ENCODE data around the gene SLC17A6. TPM values are rescaled to one million over a fixed set of nuclear protein-coding genes. Genes with fewer than 3 reads are reported as not detected.

SLC17A6 gene
- total RNA-seq, 1 donor from 2014 or later: 2.7 TPM

DNA sequence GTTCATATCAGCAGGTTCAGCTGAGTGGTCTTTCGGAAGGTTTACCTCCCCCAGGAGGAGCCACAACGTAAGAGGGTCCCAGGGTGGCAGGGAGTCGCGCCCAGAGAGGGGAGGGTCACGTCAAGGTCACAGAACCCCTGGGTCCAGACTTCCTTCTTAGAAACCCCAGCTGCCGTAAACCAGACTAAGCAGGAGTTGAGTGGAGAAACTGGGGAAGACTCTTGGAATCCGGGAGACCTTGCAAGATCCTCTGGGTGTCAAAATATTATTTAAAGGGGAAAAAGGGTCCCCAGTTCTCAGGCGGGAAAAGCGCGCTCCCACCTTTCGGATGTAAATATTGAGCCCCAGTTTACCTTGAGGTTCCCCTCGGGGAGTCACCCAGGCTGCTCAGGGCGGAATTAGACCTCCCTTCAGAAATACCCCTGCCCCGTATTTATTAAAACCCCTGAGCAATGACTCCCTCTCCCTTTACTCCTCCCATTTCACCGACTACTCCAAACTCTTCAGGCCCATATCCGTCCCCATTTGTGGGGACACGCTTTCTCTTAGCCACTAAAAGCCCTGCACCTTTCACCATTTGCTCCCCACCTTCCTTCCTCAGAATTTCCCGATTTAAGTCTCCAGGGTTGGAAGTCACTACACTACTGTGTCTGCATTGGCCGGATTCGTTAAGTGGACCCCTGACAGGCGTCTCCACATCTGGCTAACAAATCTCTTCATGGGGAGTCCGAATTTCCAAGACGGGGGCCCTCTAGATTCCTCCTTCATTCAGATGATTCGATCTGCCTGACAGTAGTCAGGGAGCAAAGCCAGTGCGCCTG, 4.2 kb downstream of the SLC17A6 start:
- Mint-ChIP-seq H3K4me1 (ENCODE audit: unreplicated experiment) (peaks cover 4% of the 10 kb centered on the region), H3K9me3 (no peaks in the 10 kb centered on the region), H3K27me3 (peaks cover 85% of the 10 kb centered on the region), H3K27ac (no peak overlapping the region), H3K36me3 (peaks cover 3% of the 10 kb centered on the region), H3K4me3 (no peak overlapping the region)
- DNase-seq (ENCODE audit: extremely low spot score, unreplicated experiment): no peak
- no peak for TF ChIP-seq CTCF (conservative IDR thresholded peaks at IDR 0.05)

GRCh38 chr11:22343032-22343324, 4.8 kb downstream of the SLC17A6 start:
- TF ChIP-seq CTCF (conservative IDR thresholded peaks at IDR 0.05): no peak
- Mint-ChIP-seq H3K4me3 (peak overlapping the region; percentile 59), H3K4me1 (ENCODE audit: unreplicated experiment) (no peaks in the 10 kb centered on the region), H3K27ac (no peak overlapping the region), H3K9me3 (no peaks in the 10 kb centered on the region), H3K27me3 (peaks cover 83% of the 10 kb centered on the region), H3K36me3 (peaks cover 3% of the 10 kb centered on the region)
- DNase-seq (ENCODE audit: extremely low spot score, unreplicated experiment): no peak

DNA sequence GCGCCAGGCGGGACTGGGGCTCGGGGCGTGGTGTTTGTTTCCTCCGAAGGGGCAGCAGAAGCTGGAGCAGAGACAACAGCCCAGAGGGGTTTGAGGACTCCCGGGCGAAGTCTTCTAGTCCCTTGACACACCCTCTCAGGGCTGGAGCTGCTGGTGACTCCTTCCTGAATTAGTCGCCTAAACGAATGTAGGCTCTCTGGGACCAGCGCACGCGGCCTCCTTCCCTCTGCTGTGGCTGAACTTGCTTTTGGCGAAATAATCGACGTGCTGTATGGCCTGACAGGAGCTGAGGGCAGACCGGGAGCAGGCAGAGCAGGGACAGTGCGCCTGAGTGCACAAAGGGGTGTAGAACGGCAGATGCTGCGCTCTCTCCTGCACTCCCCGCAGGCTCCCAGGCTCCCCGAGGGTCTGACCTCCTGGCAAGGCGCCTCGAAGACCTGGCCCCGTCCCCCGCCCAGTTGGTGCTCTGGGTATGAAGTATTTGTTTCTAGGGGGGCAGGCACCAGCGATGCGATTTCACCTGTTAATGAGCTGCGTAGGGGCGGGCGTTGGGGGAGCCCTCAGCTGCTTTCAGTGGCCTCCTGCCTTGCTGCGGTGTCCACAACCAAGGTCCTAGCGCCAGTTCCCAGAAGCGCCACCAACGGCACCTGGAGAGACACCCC, 5.3 kb downstream of the SLC17A6 start:
- Mint-ChIP-seq H3K36me3 (peaks cover 3% of the 10 kb centered on the region), H3K27me3 (peaks cover 80% of the 10 kb centered on the region), H3K27ac (no peak overlapping the region), H3K4me1 (ENCODE audit: unreplicated experiment) (no peaks in the 10 kb centered on the region), H3K9me3 (no peaks in the 10 kb centered on the region), H3K4me3 (peak overlapping the region; percentile 59)
- no peak for DNase-seq (ENCODE audit: extremely low spot score, unreplicated experiment)
- TF ChIP-seq CTCF (conservative IDR thresholded peaks at IDR 0.05): no peak

- H3K27me3 Mint-ChIP-seq: peaks cover 78% of the 10 kb centered on the region
- H3K9me3 Mint-ChIP-seq: no peaks in the 10 kb centered on the region
- H3K27ac Mint-ChIP-seq: no peak overlapping the region
- H3K36me3 Mint-ChIP-seq: peaks cover 3% of the 10 kb centered on the region
- H3K4me3 Mint-ChIP-seq: no peak overlapping the region
- no peaks in the 10 kb centered on the region for H3K4me1 Mint-ChIP-seq (ENCODE audit: unreplicated experiment)
- DNase-seq (ENCODE audit: extremely low spot score, unreplicated experiment): no peak
- TF ChIP-seq CTCF (conservative IDR thresholded peaks at IDR 0.05): no peak
Measured at GRCh38 chr11:22344081-22344480, 5.9 kb downstream of the SLC17A6 start.

GRCh38 chr11:22346282-22346681, 8.1 kb downstream of the SLC17A6 start:
- Mint-ChIP-seq H3K4me3 (no peak overlapping the region), H3K4me1 (ENCODE audit: unreplicated experiment) (no peaks in the 10 kb centered on the region), H3K36me3 (peaks cover 3% of the 10 kb centered on the region), H3K27me3 (peaks cover 60% of the 10 kb centered on the region), H3K27ac (no peak overlapping the region), H3K9me3 (no peaks in the 10 kb centered on the region)
- TF ChIP-seq CTCF (conservative IDR thresholded peaks at IDR 0.05): no peak
- no peak for DNase-seq (ENCODE audit: extremely low spot score, unreplicated experiment)

Data from type B pancreatic cell (in vitro differentiated cells).